Measurements from ENCODE around the gene NYAP2.

NYAP2 gene

GRCh38 chr2:225566798-225567197, 167.3 kb downstream of the NYAP2 start:
- no peaks in the 10 kb centered on the region for H3K27me3 ChIP-seq (ENCODE audit: control insufficient read depth in 1 of 2, insufficient read depth in 2 of 2, low read length in 2 of 2)
- no peak overlapping the region for H3K4me3 ChIP-seq (ENCODE audit: low read depth in 1 of 2, low read length in 2 of 2)
- no peak overlapping the region for H3K9ac ChIP-seq (ENCODE audit: low read length)
- no peaks in the 10 kb centered on the region for H3K4me1 ChIP-seq (ENCODE audit: insufficient read depth, low read length)
- H3K27ac ChIP-seq (ENCODE audit: low read depth, low read length) = no peak overlapping the region
- H3K9me3 ChIP-seq (ENCODE audit: low read length) = no peaks in the 10 kb centered on the region
- H3K36me3 ChIP-seq (ENCODE audit: insufficient read depth, low read length) = no peaks in the 10 kb centered on the region

DNA sequence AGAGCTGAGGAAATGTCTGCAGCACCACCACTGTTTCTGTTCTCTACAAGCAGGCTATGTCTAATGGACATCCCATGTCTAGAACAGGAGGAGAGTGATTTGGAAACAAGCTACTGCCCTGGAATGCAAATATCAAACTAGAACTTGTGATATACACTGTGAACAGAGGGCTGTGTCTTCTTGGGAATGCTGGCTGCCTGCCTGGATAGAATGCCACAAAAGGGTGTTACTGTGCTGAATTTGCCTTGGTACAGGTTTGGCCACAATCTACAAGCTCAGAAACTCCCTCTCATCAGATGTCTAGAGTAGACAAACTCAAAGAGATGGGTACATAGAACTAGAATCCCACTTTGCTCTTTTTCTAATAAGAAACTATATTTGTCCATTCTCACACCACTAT, 170.5 kb downstream of the NYAP2 start:
- Histone ChIP-seq H3K36me3 (ENCODE audit: insufficient read depth, low read length) (no peaks in the 10 kb centered on the region), H3K9ac (ENCODE audit: low read length) (no peak overlapping the region), H3K27me3 (ENCODE audit: control insufficient read depth in 1 of 2, insufficient read depth in 2 of 2, low read length in 2 of 2) (no peaks in the 10 kb centered on the region), H3K27ac (ENCODE audit: low read depth, low read length) (no peak overlapping the region), H3K4me3 (ENCODE audit: low read depth in 1 of 2, low read length in 2 of 2) (no peak overlapping the region), H3K4me1 (ENCODE audit: insufficient read depth, low read length) (no peaks in the 10 kb centered on the region), H3K9me3 (ENCODE audit: low read length) (no peaks in the 10 kb centered on the region)

DNA sequence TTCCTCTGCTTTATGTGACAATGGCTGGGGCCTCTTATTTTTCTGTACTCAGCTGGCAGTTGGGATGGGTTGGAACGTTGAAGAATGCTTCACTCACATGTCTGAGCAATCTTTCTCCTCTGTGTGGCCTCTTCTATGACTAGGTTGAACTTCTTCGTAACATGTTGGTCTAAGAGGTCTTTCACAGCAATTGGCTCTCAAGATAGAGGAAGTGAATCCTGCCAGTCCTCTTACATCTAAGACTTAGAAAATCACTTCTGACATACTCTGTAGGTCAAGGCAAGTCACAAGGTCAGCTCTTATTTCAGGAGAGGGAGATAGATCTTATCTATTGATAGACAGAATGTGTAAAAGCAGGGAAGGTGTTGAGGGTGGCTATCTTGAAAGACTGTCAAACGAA, 174.1 kb downstream of the NYAP2 start:
- Histone ChIP-seq H3K4me1 (ENCODE audit: insufficient read depth, low read length) (no peaks in the 10 kb centered on the region), H3K27ac (ENCODE audit: low read depth, low read length) (no peak overlapping the region), H3K9ac (ENCODE audit: low read length) (no peak overlapping the region), H3K36me3 (ENCODE audit: insufficient read depth, low read length) (no peaks in the 10 kb centered on the region), H3K9me3 (ENCODE audit: low read length) (no peaks in the 10 kb centered on the region), H3K27me3 (ENCODE audit: control insufficient read depth in 1 of 2, insufficient read depth in 2 of 2, low read length in 2 of 2) (no peaks in the 10 kb centered on the region), H3K4me3 (ENCODE audit: low read depth in 1 of 2, low read length in 2 of 2) (no peak overlapping the region)

GRCh38 chr2:225574582-225575138, 175.2 kb downstream of the NYAP2 start:
- no peak overlapping the region for H3K27ac ChIP-seq (ENCODE audit: low read depth, low read length)
- H3K4me3 ChIP-seq (ENCODE audit: low read depth in 1 of 2, low read length in 2 of 2) = no peak overlapping the region
- no peaks in the 10 kb centered on the region for H3K9me3 ChIP-seq (ENCODE audit: low read length)
- no peaks in the 10 kb centered on the region for H3K36me3 ChIP-seq (ENCODE audit: insufficient read depth, low read length)
- H3K9ac ChIP-seq (ENCODE audit: low read length) = no peak overlapping the region
- no peaks in the 10 kb centered on the region for H3K27me3 ChIP-seq (ENCODE audit: control insufficient read depth in 1 of 2, insufficient read depth in 2 of 2, low read length in 2 of 2)
- H3K4me1 ChIP-seq (ENCODE audit: insufficient read depth, low read length) = no peaks in the 10 kb centered on the region

GRCh38 chr2:225581135-225581534, 181.6 kb downstream of the NYAP2 start:
- no peaks in the 10 kb centered on the region for H3K9me3 ChIP-seq (ENCODE audit: low read length)
- H3K27me3 ChIP-seq (ENCODE audit: control insufficient read depth in 1 of 2, insufficient read depth in 2 of 2, low read length in 2 of 2) = no peaks in the 10 kb centered on the region
- H3K4me3 ChIP-seq (ENCODE audit: low read depth in 1 of 2, low read length in 2 of 2) = no peak overlapping the region
- H3K9ac ChIP-seq (ENCODE audit: low read length) = no peak overlapping the region
- H3K4me1 ChIP-seq (ENCODE audit: insufficient read depth, low read length) = no peaks in the 10 kb centered on the region
- no peaks in the 10 kb centered on the region for H3K36me3 ChIP-seq (ENCODE audit: insufficient read depth, low read length)
- H3K27ac ChIP-seq (ENCODE audit: low read depth, low read length) = no peak overlapping the region

DNA sequence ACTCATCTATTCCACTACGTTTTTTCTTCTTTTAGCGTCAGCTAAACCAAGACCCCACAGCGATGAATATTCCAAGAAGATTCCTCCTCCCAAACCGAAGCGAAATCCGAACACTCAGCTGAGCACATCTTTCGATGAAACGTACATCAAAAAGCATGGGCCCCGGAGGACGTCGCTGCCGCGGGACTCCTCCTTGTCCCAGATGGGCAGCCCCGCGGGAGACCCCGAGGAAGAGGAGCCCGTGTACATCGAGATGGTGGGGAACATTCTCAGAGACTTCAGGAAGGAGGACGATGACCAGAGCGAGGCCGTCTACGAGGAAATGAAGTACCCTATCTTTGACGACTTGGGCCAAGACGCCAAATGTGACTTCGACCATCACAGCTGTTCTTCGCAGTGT, 182.4 kb downstream of the NYAP2 start:
- Histone ChIP-seq H3K9me3 (ENCODE audit: low read length) (no peaks in the 10 kb centered on the region), H3K27ac (ENCODE audit: low read depth, low read length) (no peak overlapping the region), H3K9ac (ENCODE audit: low read length) (no peak overlapping the region), H3K4me1 (ENCODE audit: insufficient read depth, low read length) (no peaks in the 10 kb centered on the region), H3K27me3 (ENCODE audit: control insufficient read depth in 1 of 2, insufficient read depth in 2 of 2, low read length in 2 of 2) (no peaks in the 10 kb centered on the region), H3K4me3 (ENCODE audit: low read depth in 1 of 2, low read length in 2 of 2) (no peak overlapping the region), H3K36me3 (ENCODE audit: insufficient read depth, low read length) (no peaks in the 10 kb centered on the region)

GRCh38 chr2:225582355-225583116, 183.0 kb downstream of the NYAP2 start:
- H3K27ac ChIP-seq (ENCODE audit: low read depth, low read length) = no peak overlapping the region
- H3K27me3 ChIP-seq (ENCODE audit: control insufficient read depth in 1 of 2, insufficient read depth in 2 of 2, low read length in 2 of 2) = no peaks in the 10 kb centered on the region
- H3K9ac ChIP-seq (ENCODE audit: low read length) = no peak overlapping the region
- no peaks in the 10 kb centered on the region for H3K9me3 ChIP-seq (ENCODE audit: low read length)
- H3K36me3 ChIP-seq (ENCODE audit: insufficient read depth, low read length) = no peaks in the 10 kb centered on the region
- no peaks in the 10 kb centered on the region for H3K4me1 ChIP-seq (ENCODE audit: insufficient read depth, low read length)
- H3K4me3 ChIP-seq (ENCODE audit: low read depth in 1 of 2, low read length in 2 of 2) = no peak overlapping the region

GRCh38 chr2:225584796-225585195, 185.3 kb downstream of the NYAP2 start:
- Histone ChIP-seq H3K27me3 (ENCODE audit: control insufficient read depth in 1 of 2, insufficient read depth in 2 of 2, low read length in 2 of 2) (no peaks in the 10 kb centered on the region), H3K36me3 (ENCODE audit: insufficient read depth, low read length) (no peaks in the 10 kb centered on the region)

DNA sequence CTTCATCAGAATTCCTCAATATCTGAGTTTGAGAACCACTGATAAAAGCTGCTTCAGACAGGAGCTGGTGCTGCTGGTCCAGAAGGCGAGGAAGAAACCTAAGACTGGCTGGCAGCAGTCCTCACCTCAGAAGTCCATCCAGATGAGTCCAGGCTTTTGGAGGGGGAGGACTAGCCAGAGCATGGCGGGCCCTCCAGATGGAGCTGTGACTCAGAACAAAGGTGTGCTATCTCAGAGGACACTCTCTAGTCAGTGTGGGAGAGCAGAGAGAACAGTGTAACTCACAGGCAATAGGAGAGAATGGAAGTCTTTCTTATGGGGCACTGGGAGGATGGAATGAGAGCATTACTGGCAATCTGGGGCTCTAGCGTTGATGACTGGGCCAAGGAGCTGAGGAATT, 191.4 kb downstream of the NYAP2 start:
- Histone ChIP-seq H3K4me1 (ENCODE audit: insufficient read depth, low read length) (no peaks in the 10 kb centered on the region), H3K9ac (ENCODE audit: low read length) (no peak overlapping the region), H3K4me3 (ENCODE audit: low read depth in 1 of 2, low read length in 2 of 2) (no peak overlapping the region), H3K9me3 (ENCODE audit: low read length) (no peaks in the 10 kb centered on the region), H3K27ac (ENCODE audit: low read depth, low read length) (no peak overlapping the region), H3K27me3 (ENCODE audit: control insufficient read depth in 1 of 2, insufficient read depth in 2 of 2, low read length in 2 of 2) (no peaks in the 10 kb centered on the region), H3K36me3 (ENCODE audit: insufficient read depth, low read length) (no peaks in the 10 kb centered on the region)

More at GRCh38 chr2:225584796-225585195, 185.3 kb downstream of the NYAP2 start:
- Histone ChIP-seq H3K9me3 (ENCODE audit: low read length) (no peaks in the 10 kb centered on the region), H3K4me3 (ENCODE audit: low read depth in 1 of 2, low read length in 2 of 2) (no peak overlapping the region), H3K4me1 (ENCODE audit: insufficient read depth, low read length) (no peaks in the 10 kb centered on the region), H3K27ac (ENCODE audit: low read depth, low read length) (no peak overlapping the region), H3K9ac (ENCODE audit: low read length) (no peak overlapping the region)

DNA sequence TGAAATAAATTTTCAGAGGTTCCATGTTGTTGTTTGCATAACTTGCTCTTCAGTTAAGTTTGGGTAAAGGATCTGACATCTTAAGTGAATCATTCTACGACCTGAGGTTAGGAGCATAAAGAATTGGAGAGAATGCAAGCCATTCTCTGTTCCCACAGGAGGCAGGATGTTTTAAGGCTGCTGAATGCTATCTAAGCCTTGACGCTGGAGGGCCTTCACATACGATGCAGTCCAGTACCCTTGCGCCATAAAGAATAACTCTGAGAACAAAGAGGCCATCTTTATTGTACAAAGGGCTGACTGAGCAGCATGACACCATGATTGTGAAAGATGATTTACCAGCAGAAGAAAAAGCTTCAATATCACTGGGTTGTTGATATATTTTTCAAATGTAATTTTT, 198.4 kb downstream of the NYAP2 start:
- Histone ChIP-seq H3K27ac (ENCODE audit: low read depth, low read length) (no peak overlapping the region), H3K9me3 (ENCODE audit: low read length) (no peaks in the 10 kb centered on the region), H3K4me3 (ENCODE audit: low read depth in 1 of 2, low read length in 2 of 2) (no peak overlapping the region), H3K9ac (ENCODE audit: low read length) (no peak overlapping the region), H3K36me3 (ENCODE audit: insufficient read depth, low read length) (no peaks in the 10 kb centered on the region), H3K4me1 (ENCODE audit: insufficient read depth, low read length) (no peaks in the 10 kb centered on the region), H3K27me3 (ENCODE audit: control insufficient read depth in 1 of 2, insufficient read depth in 2 of 2, low read length in 2 of 2) (no peaks in the 10 kb centered on the region)

DNA sequence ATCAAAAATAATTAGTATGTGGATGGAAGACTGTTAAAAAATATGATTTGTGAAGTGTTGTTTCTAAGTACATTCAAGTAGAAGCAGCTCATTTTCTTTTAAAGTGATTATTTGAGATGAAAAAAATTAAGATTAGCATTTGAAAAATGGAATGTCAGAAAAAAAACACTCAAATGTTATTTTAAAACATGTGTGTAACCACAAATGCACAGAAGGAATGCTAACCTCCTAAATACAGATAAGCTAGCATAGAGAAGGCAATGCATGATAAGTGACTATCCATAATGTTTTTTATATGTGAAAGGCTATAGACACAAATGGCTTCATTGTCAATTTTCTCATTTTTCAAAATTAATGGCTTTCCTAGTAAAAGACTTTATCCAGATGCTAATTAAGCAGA, 198.9 kb downstream of the NYAP2 start:
- Histone ChIP-seq H3K9ac (ENCODE audit: low read length) (no peak overlapping the region), H3K4me1 (ENCODE audit: insufficient read depth, low read length) (no peaks in the 10 kb centered on the region), H3K27me3 (ENCODE audit: control insufficient read depth in 1 of 2, insufficient read depth in 2 of 2, low read length in 2 of 2) (no peaks in the 10 kb centered on the region), H3K4me3 (ENCODE audit: low read depth in 1 of 2, low read length in 2 of 2) (no peak overlapping the region), H3K36me3 (ENCODE audit: insufficient read depth, low read length) (no peaks in the 10 kb centered on the region), H3K27ac (ENCODE audit: low read depth, low read length) (no peak overlapping the region), H3K9me3 (ENCODE audit: low read length) (no peaks in the 10 kb centered on the region)

- Histone ChIP-seq H3K9ac (ENCODE audit: low read length) (no peak overlapping the region), H3K27me3 (ENCODE audit: control insufficient read depth in 1 of 2, insufficient read depth in 2 of 2, low read length in 2 of 2) (no peaks in the 10 kb centered on the region), H3K9me3 (ENCODE audit: low read length) (no peaks in the 10 kb centered on the region), H3K4me3 (ENCODE audit: low read depth in 1 of 2, low read length in 2 of 2) (no peak overlapping the region), H3K36me3 (ENCODE audit: insufficient read depth, low read length) (no peaks in the 10 kb centered on the region), H3K4me1 (ENCODE audit: insufficient read depth, low read length) (no peaks in the 10 kb centered on the region), H3K27ac (ENCODE audit: low read depth, low read length) (no peak overlapping the region)
Measured at GRCh38 chr2:225598897-225599296, 199.4 kb downstream of the NYAP2 start.

All from muscle layer of colon (tissue), 2 donors.